GM12878 (cell line): ENCODE data around the gene LRRC70. TPM values are rescaled to one million over a fixed set of nuclear protein-coding genes. Genes with fewer than 3 reads are reported as not detected.

Source experiments
- ATAC-seq: fragments of 200-7000 bp; cut with Tn5 transposase; 3 replicates; pipeline ENCODE4 v1.9.1; 2020; ENCODE audit warnings: mild to moderate bottlenecking, moderate library complexity
- BruUV-seq: library from RNA; stranded (reverse); fragments of 400-500 nt; replicated peaks from 2 replicates; lab custom pipeline; 2021; lab: Mats Ljungman, UMichigan
- CTCF ChIA-PET: fragments of 300-600 bp; sonication (Branson Sonifier 250); formaldehyde crosslinking; extraction: SDS; loops from one replicate; lab custom pipeline; 2021; ENCODE audit warnings: inconsistent platforms; lab: Yijun Ruan, JAX
- POLR2A ChIA-PET: fragments of 350-600 bp; formaldehyde crosslinking; extraction: SDS; loops from one replicate; lab custom pipeline; 2021; ENCODE audit warnings: inconsistent platforms; lab: Charles Lee
- RAD21 ChIA-PET: fragments of 300-600 bp; sonication (Branson Sonifier 250); formaldehyde crosslinking; loops from one replicate; lab custom pipeline; 2023; ENCODE audit warnings: antibody characterized with exemption; ENCODE audit not compliant: unreplicated experiment; lab: Charles Lee
- SMC1A ChIA-PET: fragments of 300-600 bp; sonication (Branson Sonifier 250); formaldehyde crosslinking; loops from one replicate; lab custom pipeline; 2023; ENCODE audit not compliant: unreplicated experiment, uncharacterized antibody; lab: Charles Lee
- DNase-seq: peaks from one replicate; pipeline ENCODE4 v3.0.0-alpha.2; 2011; ENCODE audit warnings: low read depth, low spot score
- FAIRE-seq: peaks from 3 replicates; lab custom pipeline; 2011; peaks lifted over from hg19 to GRCh38; lab: Jason Lieb, UNC
- H2AFZ ChIP-seq: 2 replicates; pipeline ENCODE4 v1.6.0; 2011; ENCODE audit warnings: low read depth, low read length, control low read depth; ENCODE audit not compliant: control insufficient read depth
- H3K27ac ChIP-seq: 2 replicates; pipeline ENCODE4 v1.5.1; 2011; ENCODE audit warnings: control low read depth; ENCODE audit not compliant: control insufficient read depth, insufficient read depth
- H3K27me3 ChIP-seq, 2 experiments: replicated peaks in 1 of 2; 2 replicates each; pipeline versions ENCODE4 v1.6.0 to v1.6.1; 2011; ENCODE audit warnings: low read length in 1 of 2; ENCODE audit not compliant: control insufficient read depth in 2 of 2, insufficient read depth in 2 of 2
- H3K36me3 ChIP-seq, 2 experiments: 2 replicates each; pipeline ENCODE4 v1.5.1; 2011; ENCODE audit warnings: low read length in 1 of 2; ENCODE audit not compliant: control insufficient read depth in 2 of 2, insufficient read depth in 2 of 2
- H3K4me1 ChIP-seq: 2 replicates; pipeline ENCODE4 v1.6.1; 2011; ENCODE audit warnings: mild to moderate bottlenecking, low read length, moderate library complexity, mixed read lengths; ENCODE audit not compliant: control insufficient read depth, insufficient read depth
- H3K4me2 ChIP-seq: 2 replicates; pipeline ENCODE4 v1.6.0; 2011; ENCODE audit warnings: control low read depth; ENCODE audit not compliant: control insufficient read depth, insufficient read depth
- H3K4me3 ChIP-seq: fragments of 200-600 bp; sonication (generic); 2 replicates; pipeline ENCODE4 v1.5.1; 2016
- H3K79me2 ChIP-seq: 2 replicates; pipeline ENCODE4 v1.6.0; 2011; ENCODE audit warnings: low read length; ENCODE audit not compliant: control insufficient read depth, insufficient read depth
- H3K9ac ChIP-seq: 2 replicates; pipeline ENCODE4 v1.8.0; 2011; ENCODE audit warnings: low read length, control low read depth, mixed read lengths; ENCODE audit not compliant: control insufficient read depth, insufficient read depth
- H3K9me3 ChIP-seq: replicated peaks from 3 replicates; pipeline ENCODE4 v1.5.1; 2011; ENCODE audit warnings: mild to moderate bottlenecking, low read length; ENCODE audit not compliant: control insufficient read depth, insufficient read depth
- H4K20me1 ChIP-seq: 2 replicates; pipeline ENCODE4 v1.6.0; 2011; ENCODE audit not compliant: control insufficient read depth, insufficient read depth
- BACH1 ChIP-seq: fragments of 450-650 bp; IDR thresholded peaks from 2 replicates; pipeline ENCODE4 v1.6.1; 2017; ENCODE audit warnings: mild to moderate bottlenecking, borderline replicate concordance
- BRCA1 ChIP-seq: IDR thresholded peaks from 2 replicates; pipeline ENCODE4 v1.6.1; 2011; ENCODE audit warnings: low read depth, low read length, improper control_type of control experiment
- CEBPB ChIP-seq, 2 experiments: fragments of 150-350 bp in 1 of 2; IDR thresholded peaks; 2 replicates each; pipeline ENCODE4 v1.6.1; 2012 to 2014; ENCODE audit warnings: low read depth in 2 of 2, low read length in 2 of 2, borderline replicate concordance in 1 of 2, inconsistent platforms in 1 of 2
- E2F4 ChIP-seq: IDR thresholded peaks from 2 replicates; pipeline ENCODE4 v1.6.1; 2012; ENCODE audit warnings: low read depth, low read length, improper control_type of control experiment
- EZH2 ChIP-seq: IDR thresholded peaks from 2 replicates; pipeline ENCODE4 v1.6.1; 2012; ENCODE audit warnings: low read depth, mild to moderate bottlenecking, control low read depth, inconsistent platforms, low read length, borderline replicate concordance; ENCODE audit not compliant: control insufficient read depth
- HCFC1 ChIP-seq: fragments of 150-350 bp; IDR thresholded peaks from 2 replicates; pipeline ENCODE4 v1.6.1; 2014; ENCODE audit warnings: low read length
- IKZF2 ChIP-seq, 2 experiments: fragments of 450-650 bp; IDR thresholded peaks; 2 replicates each; pipeline ENCODE4 v1.6.1; 2017; ENCODE audit warnings: mild to moderate bottlenecking in 2 of 2, moderate library complexity in 2 of 2
- KLF5 ChIP-seq: fragments of 450-650 bp; IDR thresholded peaks from 2 replicates; pipeline ENCODE4 v1.6.1; 2014; ENCODE audit warnings: mild to moderate bottlenecking; ENCODE audit not compliant: partially characterized antibody
- NFXL1 ChIP-seq: fragments of 450-650 bp; IDR thresholded peaks from 2 replicates; pipeline ENCODE4 v1.6.1; 2017; ENCODE audit warnings: antibody characterized with exemption, mild to moderate bottlenecking, borderline replicate concordance
- PML ChIP-seq: IDR thresholded peaks from 2 replicates; pipeline ENCODE4 v1.6.1; 2012; ENCODE audit warnings: low read length, inconsistent platforms
- REST ChIP-seq: IDR thresholded peaks from 2 replicates; pipeline ENCODE4 v1.6.1; 2012; ENCODE audit warnings: mild to moderate bottlenecking, low read depth, low read length
- SREBF1 ChIP-seq: IDR thresholded peaks from 2 replicates; pipeline ENCODE4 v1.6.1; 2012; ENCODE audit warnings: mild to moderate bottlenecking, low read length
- SUZ12 ChIP-seq: fragments of 200-600 bp; sonication (generic); IDR thresholded peaks from one replicate; pipeline ENCODE4 v1.6.1; 2018; ENCODE audit warnings: antibody characterized with exemption, mild to moderate bottlenecking; ENCODE audit not compliant: unreplicated experiment
- USF2 ChIP-seq: IDR thresholded peaks from 2 replicates; pipeline ENCODE4 v1.6.1; 2011; ENCODE audit warnings: low read depth, low read length, improper control_type of control experiment, borderline replicate concordance
- ZNF207 ChIP-seq: fragments of 450-650 bp; IDR thresholded peaks from 2 replicates; pipeline ENCODE4 v1.6.1; 2014; ENCODE audit warnings: antibody characterized with exemption, mild to moderate bottlenecking, borderline replicate concordance
- ZNF384 ChIP-seq: IDR thresholded peaks from 2 replicates; pipeline ENCODE4 v1.6.1; 2012; ENCODE audit warnings: low read depth, mild to moderate bottlenecking, low read length, improper control_type of control experiment, borderline replicate concordance
- WGBS: methylation state at CpG from one replicate; pipeline ENCODE4 v1.1.6; 2016; ENCODE audit warnings: low lambda C conversion rate; ENCODE audit not compliant: insufficient replicate concordance, insufficient coverage; ENCODE audit errors: missing lambda C conversion rate; 5-methylcytosine and 5-hydroxymethylcytosine counted together
- in situ Hi-C: fragments of 300-500 bp; cut with MboI; formaldehyde crosslinking; loops from 9 replicates; pipeline ENCODE4 v1.14.3; 2018; ENCODE audit warnings: mixed read lengths
- intact Hi-C: fragments of 100-400 bp; cut with micrococcal nuclease; formaldehyde crosslinking; loops from one replicate; pipeline ENCODE4 v1.14.2; 2022; ENCODE audit not compliant: unreplicated experiment
- polyA plus RNA-seq, 11 experiments: library from polyadenylated mRNA; depleted of rRNA in 4 of 11; unstranded in 6 of 11; stranded (reverse) in 5 of 11; fragments of >200 nt; fragmentation: Nextera tagmentation in 4 of 11; fragmentation: Illumina TruSeq in 1 of 11; extraction: Ambion mirVana in 4 of 11; extraction: Trizol in 1 of 11; gene quantifications; 1 replicate in 1 of 11; 2 replicates in 10 of 11; pipeline versions ENCODE4 v1.2.1 to v1.2.3, GENCODE V29; 2011 to 2016; ENCODE audit warnings: inconsistent platforms in 2 of 11, missing spikeins in 2 of 11, low read depth in 1 of 11
- total RNA-seq, 4 experiments: library from RNA; depleted of rRNA in 3 of 4; stranded (reverse); fragments of >200 nt in 3 of 4; fragmentation: Illumina TruSeq in 1 of 4; extraction: Trizol in 1 of 4; gene quantifications; 2 replicates each; pipeline versions ENCODE4 v1.2.1 to v1.2.3, GENCODE V29; 2013 to 2021

LRRC70 gene
- total and polyA plus RNA-seq, 10 of the 15 experiments (the other 5 are each of a cell fraction or from before 2014, with no cell fraction given), result 0.35 to 1.5 (median 0.84) TPM

- no peak for TF ChIP-seq HCFC1
- TF ChIP-seq REST, result no peak
- no peak for TF ChIP-seq SUZ12
- no peak for TF ChIP-seq BACH1
- TF ChIP-seq CEBPB (IDR thresholded peaks at IDR 0.05; ENCODE audit: borderline replicate concordance in 1 of 2, low read depth in 2 of 2, low read length in 2 of 2), result no peak
- no peak for TF ChIP-seq NFXL1
- no peak for TF ChIP-seq E2F4
- TF ChIP-seq PML, result no peak
- no peak for TF ChIP-seq EZH2
- TF ChIP-seq IKZF2 (IDR thresholded peaks at IDR 0.05), result no peak
- TF ChIP-seq SREBF1, result no peak
- TF ChIP-seq USF2, result no peak
- no peak for TF ChIP-seq ZNF384
- TF ChIP-seq KLF5, result no peak
- no peak for TF ChIP-seq ZNF207
- no peak for TF ChIP-seq BRCA1
- TF ChIP-seq, all 136 proteins: peak for 0
- Histone ChIP-seq H3K9me3 (no peaks in the 10 kb centered on the region), H3K4me3 (no peak overlapping the region), H3K79me2 (no peaks in the 10 kb centered on the region), H3K27ac (no peak overlapping the region), H2AFZ (no peak overlapping the region), H3K9ac (no peak overlapping the region), H3K4me2 (no peak overlapping the region), H3K4me1 (no peaks in the 10 kb centered on the region; the same call in 1 of the 2 replicates), H3K27me3 (no peaks in the 10 kb centered on the region), H3K36me3 (no peaks in the 10 kb centered on the region; a peak in 1 of 4 replicates), H4K20me1 (no peaks in the 10 kb centered on the region)
- WGBS, result 65% methylated on average over 2 of the region's 2 CpGs
- ChIA-PET SMC1A (interaction anchor here (2.0 kb wide), 1 partner anchor 10 kb away, joined by 7 read pairs; no protein-coding TSS in a partner anchor), CTCF (interaction anchor here (0.6 kb wide), 1 partner anchor 96 kb away, joined by 3 read pairs; no protein-coding TSS in a partner anchor), POLR2A (interaction anchor here (0.6 kb wide), 1 partner anchor 18 kb away, joined by 3 read pairs; the partner anchor contains the start of gene LRRC70), RAD21 (no interaction called here)
- no TSS peak for BruUV-seq
- intact Hi-C loops (no loop called here), in situ Hi-C loops (no loop called here)
- FAIRE-seq (no peak), ATAC-seq (no peak), DNase-seq (no peak)
Measured at GRCh38 chr5:62597314-62597713, 18.7 kb downstream of the LRRC70 start.
